Fibroblast of pulmonary artery (primary cell): Measurements from ENCODE around the gene DIAPH3.

Experiments used
- DNase-seq: peaks from one replicate; pipeline ENCODE4 v3.0.0-alpha.2; 2010; ENCODE audit warnings: low read depth
- H3K4me3 ChIP-seq: replicated peaks from 2 replicates; pipeline ENCODE4 v1.5.1; 2011; ENCODE audit warnings: low read depth, mild to moderate bottlenecking, control low read depth, low read length, moderate library complexity
- CTCF ChIP-seq: IDR thresholded peaks from 2 replicates; pipeline ENCODE4 v1.5.1; 2011; ENCODE audit warnings: mild to moderate bottlenecking, control low read depth, low read length, inconsistent platforms; ENCODE audit errors: missing control alignments

Gene DIAPH3

GRCh38 chr13:59633290-59633689 lies 530.4 kb downstream of the DIAPH3 start:
- no peak overlapping the region for H3K4me3 ChIP-seq
- TF ChIP-seq CTCF, result no peak
- DNase-seq, result peak; percentile 47

DNA sequence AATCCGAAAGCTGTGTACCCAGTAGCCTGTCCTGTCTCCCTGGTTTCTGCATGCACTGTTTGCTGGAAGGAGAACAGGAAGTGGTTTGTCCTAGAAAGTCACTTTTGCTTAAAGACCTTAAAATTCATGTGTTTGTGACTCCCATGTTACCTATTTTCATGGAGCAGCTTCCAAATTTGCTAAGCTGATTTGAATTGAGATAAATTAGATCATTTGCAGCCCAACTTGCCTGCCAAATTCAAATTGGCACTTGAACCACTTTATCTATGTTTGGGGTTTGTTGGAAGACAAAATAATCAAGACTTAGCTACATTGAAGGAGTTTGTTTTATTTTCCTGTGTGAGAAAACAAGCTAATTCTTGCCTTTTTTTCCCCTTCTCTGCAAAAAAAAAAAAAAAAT lies 532.5 kb downstream of the DIAPH3 start:
- no peak overlapping the region for H3K4me3 ChIP-seq
- no peak for TF ChIP-seq CTCF
- DNase-seq, result no peak

DNA sequence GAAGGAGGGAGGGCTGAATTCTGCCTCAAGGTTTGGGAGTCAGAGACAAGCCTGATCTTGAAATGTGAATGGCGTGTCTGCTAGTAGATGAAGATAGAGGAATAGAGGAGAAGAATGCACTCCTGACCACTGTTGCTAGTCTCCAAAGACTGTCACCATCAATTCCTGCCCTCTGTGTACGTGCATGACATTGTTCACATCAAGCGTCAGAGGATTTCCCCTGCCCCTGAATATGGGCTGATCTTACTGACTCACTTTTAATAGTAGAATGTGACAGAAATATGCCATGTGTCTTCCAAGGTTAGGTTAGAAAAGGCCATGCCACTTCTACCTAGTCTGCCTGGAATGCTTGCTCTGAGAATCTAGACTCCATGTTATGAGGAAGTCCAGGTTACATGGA lies 538.6 kb downstream of the DIAPH3 start:
- TF ChIP-seq CTCF, result no peak
- H3K4me3 ChIP-seq, result no peak overlapping the region
- no peak for DNase-seq

DNA sequence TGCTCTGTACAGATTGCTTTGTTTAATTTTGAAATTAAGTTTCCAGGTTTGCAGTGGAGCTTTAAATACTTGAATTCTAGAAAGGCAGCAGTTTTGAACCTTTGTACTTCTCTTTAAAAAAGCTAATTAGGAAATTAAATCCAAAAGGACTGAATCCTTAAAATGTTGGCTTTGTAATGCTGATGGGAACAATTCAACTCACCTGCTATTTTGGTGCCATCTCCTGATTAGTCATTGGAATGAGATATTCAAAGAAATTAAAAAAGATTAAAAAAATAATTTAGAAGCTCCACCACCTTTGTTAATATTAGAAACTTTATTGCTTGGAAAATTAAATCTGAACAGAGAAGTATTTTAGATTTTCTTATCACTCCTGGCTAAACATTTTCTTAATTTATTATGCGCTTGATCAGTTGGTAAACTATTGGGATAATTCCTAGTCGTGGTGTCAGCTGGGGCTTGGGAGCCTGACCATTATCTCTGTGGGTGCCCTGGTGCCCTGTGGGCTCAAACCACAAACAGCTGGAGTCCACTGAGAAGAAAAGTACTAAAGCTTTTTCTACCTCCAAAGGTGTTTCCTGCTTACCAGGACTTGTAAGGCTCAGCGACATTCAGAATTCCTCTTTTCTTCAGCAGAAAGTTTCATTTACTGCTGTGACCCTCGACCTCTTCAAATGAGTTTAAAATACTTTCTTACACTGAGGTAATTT lies 540.4 kb downstream of the DIAPH3 start:
- TF ChIP-seq CTCF, result no peak
- no peak overlapping the region for H3K4me3 ChIP-seq
- no peak for DNase-seq

DNA sequence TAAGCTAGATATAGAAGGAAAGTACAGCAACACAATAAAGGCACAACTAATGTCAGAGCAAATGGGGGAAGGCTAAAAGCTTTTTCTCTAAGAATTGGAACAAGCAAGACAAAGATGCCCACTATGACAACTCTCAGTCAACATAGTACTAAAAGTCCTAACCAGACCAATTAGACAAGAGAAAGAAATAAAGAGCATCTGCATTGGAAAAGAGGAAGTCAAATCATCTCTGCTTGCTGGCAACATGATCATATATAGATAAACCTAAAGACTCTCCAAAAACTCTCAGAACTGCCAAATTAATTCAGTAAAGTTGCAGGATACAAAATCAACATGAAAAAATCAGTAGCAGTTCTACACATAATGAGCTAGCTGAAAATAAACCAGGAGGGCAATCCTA lies 542.0 kb downstream of the DIAPH3 start:
- DNase-seq, result no peak
- no peak overlapping the region for H3K4me3 ChIP-seq
- TF ChIP-seq CTCF, result no peak
